Activated gamma-delta T cell treated with anti-CD3 and anti-CD28 coated beads, Interleukin-2, amount 50 U/mL, for 16 hours (primary cell): ENCODE data around the gene FLRT1.

Experiments used
- DNase-seq: peaks from one replicate; pipeline ENCODE4 v3.0.0-alpha.2; 2020; ENCODE audit warnings: low read depth

The FLRT1 gene, protein sequence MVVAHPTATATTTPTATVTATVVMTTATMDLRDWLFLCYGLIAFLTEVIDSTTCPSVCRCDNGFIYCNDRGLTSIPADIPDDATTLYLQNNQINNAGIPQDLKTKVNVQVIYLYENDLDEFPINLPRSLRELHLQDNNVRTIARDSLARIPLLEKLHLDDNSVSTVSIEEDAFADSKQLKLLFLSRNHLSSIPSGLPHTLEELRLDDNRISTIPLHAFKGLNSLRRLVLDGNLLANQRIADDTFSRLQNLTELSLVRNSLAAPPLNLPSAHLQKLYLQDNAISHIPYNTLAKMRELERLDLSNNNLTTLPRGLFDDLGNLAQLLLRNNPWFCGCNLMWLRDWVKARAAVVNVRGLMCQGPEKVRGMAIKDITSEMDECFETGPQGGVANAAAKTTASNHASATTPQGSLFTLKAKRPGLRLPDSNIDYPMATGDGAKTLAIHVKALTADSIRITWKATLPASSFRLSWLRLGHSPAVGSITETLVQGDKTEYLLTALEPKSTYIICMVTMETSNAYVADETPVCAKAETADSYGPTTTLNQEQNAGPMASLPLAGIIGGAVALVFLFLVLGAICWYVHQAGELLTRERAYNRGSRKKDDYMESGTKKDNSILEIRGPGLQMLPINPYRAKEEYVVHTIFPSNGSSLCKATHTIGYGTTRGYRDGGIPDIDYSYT

DNA sequence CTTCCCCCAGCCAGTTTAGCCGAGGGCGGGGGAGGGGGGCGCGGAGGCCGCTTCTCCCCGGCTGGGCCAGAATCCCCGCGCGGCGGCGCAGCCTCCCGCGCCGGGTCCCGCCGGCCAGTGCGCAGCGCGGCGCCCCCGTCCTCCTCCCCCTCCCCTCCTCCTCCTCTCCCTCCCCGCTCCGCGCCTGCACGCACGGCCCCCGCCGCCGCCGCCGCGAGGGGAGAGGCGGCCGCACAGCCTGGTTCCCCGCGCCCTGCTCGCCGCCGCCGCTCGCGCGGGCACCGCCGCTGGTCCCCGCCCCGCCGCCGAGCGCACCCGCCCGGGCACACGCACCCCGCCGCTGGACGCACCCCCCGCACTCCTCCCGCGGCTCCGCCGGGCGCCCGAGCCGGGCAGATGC is at the start of gene FLRT1:
Gene FLRT1, plus strand, starts transcription at position 356 of the 400 bp plus-strand sequence. CDS start 80,337 bp downstream, outside the sequence.
- no peak for DNase-seq

DNA sequence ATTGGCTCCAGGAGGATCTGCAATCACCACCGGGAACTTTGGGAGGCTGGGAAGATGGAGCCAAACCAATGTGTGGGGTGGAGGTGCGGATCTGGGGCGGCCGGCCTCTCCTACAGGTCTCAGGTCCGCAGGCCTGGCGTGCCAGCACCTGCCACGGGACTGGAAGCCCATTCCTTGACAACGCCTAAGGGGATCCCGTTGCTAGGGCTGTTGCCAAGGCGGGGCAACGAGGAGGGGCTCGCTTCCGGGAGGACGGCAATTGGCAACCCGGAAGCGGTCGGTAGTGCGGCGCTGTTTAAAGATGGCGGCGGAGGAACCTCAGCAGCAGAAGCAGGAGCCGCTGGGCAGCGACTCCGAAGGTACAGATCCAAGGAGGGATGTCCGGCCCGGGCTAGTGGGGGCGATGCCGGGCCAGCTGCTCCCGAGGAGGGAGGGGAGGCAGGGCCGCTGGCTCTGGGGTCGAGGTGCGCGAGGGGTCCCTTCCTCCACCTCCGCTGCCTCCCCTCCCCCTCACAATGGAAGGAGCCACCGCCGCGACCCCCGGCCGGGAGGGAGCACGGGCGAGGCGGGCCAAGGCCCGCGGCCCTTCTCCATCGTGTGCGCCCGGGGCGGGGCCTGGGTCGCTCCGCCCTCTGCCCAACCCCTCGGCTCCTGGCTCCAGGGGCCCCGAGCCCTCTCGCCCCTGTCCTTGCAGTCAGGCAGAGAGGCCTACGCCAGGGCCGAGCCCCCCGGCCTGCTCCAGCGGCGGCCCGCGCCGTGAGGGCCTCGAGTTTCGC is 49.4 kb upstream of the FLRT1 start, which contains the start of gene OTUB1:
Gene OTUB1, plus strand, starts transcription at position 283 of the 776 bp plus-strand sequence. Its CDS starts 19 bp downstream, at position 302.
- peak; percentile 79 for DNase-seq

DNA sequence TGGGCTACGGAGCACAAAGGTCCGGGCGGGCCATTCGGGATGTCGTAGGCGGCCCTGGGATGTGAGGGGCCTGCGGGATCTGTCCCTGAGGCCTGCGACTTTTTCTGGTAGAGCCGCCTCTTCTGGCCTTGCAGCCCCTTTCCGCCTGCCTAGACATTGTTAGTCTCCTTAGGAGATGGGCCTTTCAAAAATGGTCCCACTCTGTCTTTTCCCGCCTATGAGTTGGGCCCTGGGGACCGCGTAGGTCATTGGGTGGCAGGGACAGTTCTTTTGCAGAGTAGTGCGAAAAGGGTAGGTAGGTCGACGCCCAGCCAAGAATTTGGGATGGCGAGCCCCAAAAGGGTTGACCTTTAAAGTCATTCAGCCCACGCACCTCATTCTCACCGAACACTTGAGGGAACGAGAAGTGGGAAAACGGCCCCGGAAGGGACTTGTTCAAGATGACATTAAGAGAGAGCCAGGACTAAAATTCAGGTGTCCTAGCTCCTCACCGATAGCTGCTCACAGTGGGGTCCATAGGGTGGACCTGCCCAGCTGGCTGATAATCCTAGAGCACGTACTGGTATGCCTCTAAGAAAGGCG is 48.7 kb upstream of the FLRT1 start:
- no peak for DNase-seq

DNA sequence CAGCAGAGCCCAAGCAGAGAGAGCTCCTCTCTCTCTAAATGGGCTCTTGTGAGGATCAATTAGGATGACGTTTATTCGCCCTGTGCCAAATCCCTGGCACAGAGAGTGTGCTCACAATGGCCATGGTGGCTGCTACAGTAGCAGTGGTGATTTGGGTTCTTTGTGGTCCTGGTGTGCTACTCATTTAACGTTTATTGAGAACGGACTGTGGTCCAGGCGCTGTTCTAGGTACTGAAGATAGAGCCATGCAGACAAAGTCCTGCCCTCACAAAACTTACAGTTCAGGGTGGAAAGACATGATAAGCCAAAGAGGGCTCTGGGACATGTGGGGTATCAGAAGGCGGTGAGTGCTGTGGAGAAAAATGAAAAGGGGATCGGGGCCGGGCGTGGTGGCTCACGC is 44.2 kb upstream of the FLRT1 start:
- no peak for DNase-seq

DNA sequence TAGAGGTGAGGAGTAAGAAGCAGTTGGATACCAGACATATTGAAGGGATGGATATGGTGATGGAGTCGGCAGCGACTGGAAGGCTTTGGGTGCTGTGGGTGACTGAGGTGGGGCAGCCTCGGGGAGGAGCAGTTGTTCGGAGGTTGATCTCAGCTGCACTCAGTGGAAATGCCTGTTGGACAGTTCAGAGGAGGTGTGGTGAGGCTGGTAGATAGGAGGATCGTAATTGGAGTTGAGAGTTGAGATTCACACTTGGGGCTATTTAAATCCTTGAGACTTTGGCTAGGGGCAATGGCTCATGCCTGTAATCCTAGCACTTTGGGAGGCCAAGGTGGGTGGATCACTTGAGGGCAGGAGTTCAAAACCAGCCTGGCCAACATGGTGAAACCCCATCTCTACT is 42.6 kb upstream of the FLRT1 start:
- DNase-seq: no peak

DNA sequence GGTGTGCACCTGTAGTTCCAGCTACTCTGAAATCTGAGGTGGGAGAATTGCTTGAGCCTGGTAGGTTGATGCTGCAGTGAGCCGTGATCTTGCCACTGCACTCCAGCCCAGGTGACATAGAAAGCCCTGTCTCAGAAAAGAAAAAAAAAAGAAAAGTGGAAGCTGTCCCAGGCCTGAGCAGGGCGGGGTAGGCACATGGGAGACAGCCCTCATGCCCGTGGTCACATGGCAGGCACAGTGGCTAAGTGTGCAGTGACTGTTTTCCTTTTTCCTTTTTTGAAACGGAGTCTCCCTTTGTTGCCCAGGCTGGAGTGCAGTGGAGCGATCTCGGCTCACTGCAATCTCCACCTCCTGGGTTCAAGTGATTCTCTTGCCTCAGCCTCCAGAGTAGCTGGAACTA is 41.7 kb upstream of the FLRT1 start:
- no peak for DNase-seq

DNA sequence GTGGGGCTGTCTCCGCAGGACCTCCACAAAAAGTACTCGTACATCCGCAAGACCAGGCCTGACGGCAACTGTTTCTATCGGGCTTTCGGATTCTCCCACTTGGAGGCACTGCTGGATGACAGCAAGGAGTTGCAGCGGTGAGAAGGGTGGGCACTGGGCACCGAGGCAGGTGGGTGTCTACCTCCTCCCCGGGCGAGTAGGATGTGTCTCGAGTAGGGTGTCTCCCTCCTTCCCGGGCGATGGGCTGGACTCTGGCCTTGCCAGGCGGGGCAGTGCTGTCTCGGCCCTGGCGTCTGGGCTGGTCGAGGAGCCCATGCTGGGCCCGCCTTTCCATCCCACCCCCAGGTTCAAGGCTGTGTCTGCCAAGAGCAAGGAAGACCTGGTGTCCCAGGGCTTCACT is 39.2 kb upstream of the FLRT1 start:
- DNase-seq: no peak

DNA sequence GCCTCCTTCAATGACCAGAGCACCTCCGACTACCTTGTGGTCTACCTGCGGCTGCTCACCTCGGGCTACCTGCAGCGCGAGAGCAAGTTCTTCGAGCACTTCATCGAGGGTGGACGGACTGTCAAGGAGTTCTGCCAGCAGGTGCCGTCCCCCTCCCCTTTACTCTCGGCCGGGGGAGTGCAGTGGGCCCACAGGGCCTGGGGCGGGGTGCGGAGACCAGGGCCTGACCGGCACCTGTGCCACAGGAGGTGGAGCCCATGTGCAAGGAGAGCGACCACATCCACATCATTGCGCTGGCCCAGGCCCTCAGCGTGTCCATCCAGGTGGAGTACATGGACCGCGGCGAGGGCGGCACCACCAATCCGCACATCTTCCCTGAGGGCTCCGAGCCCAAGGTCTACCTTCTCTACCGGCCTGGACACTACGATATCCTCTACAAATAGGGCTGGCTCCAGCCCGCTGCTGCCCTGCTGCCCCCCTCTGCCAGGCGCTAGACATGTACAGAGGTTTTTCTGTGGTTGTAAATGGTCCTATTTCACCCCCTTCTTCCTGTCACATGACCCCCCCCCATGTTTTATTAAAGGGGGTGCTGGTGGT is 38.5 kb upstream of the FLRT1 start:
- DNase-seq: no peak

DNA sequence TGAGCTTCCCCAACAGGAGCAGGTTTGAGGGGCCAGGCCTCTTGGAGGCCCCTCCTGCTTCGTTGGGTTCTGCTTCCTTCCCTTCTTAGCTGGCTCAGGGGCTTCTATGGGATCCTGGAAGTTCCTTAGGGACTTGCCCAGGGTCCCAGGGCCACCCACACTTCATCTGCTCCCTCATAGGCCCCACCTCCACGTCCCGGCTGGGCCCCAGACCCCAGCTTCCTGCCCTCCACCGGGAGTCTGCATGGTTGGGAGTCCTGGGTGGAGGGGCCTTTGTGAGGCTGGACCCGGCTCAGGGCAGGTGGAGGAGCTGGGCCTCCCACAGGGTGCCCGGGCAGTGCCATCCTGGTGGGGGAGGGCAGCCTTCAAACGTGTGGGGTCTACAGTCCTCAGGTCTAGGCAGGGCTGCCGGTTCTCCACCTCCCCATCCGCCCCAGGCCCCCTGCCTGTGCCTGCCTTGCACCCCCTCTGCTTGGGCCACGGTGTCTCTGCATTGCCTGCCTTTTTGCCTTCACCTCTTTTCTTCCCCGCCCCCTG is 37.9 kb upstream of the FLRT1 start:
- DNase-seq: no peak

DNA sequence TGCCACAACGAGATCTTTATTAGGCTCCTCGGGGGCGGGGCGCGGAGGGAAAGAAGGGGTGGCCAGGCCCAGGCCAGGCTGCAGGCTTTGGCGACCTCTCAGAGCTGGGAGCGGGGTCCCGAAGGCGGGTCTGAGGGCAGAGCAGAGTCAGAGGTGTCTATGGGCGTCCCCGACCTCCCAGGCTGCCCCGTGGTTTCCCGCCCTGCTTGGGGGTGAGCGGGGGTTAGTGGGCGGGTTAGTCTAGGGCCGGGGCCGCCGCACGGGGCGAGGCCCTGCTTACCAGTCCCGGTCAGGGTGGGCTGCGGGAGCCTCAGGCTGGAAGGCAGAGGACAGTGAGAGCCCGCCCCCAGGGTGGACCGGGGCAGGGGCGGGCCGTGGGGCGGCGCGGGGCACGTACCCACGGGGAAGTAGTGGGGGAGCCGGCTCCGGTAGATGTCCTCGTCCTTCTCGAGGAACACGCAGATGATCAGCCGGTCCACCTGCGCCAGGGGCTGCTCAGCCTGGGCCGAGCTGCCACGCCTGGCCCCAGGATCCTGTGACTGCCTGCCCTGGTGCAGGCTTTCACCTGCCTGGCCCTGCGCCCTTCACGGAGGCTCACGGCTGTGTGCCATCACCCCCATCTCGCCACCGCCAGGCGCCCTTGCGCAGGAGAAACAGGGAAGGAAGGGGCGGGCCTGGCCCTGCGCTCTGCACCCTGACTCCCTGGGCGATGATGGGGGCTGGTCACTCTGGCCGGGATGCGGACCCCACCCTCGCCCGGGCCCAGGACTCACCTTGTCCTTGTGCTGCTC is 37.0 kb upstream of the FLRT1 start:
- no peak for DNase-seq

DNA sequence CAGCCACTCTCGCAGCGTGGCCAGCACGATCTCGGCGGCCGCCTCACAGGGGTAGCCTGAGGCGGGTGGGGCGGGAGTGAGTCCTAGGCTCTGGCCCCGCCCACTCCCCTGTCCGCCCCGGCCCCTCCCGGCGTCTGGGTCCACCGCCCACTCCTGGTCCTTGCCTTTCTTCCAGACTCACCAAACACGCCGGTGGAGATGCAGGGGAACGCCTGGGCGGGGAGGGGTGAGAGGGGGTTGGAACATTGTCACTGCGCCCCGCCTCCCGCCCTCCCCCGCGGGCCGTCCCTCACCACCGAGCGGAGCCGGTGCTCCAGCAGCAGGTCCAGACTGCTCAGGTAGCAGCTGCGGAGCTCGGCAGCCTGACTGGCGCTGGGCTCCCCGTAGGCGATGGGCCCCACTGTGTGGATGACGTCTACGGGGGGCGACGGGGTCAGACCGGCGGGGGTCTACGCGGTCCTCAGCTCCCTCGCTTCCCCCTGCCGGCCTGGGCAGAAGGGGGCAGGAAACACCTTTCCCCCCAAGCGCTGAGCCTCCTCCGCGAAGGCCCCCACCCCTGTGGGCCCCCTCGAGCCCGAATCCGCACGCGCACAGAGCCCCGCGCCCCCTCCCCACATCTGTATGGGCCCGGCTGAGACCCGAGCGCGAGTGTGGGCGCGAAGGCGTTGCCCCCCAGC is 36.2 kb upstream of the FLRT1 start:
- DNase-seq: peak; percentile 42

DNA sequence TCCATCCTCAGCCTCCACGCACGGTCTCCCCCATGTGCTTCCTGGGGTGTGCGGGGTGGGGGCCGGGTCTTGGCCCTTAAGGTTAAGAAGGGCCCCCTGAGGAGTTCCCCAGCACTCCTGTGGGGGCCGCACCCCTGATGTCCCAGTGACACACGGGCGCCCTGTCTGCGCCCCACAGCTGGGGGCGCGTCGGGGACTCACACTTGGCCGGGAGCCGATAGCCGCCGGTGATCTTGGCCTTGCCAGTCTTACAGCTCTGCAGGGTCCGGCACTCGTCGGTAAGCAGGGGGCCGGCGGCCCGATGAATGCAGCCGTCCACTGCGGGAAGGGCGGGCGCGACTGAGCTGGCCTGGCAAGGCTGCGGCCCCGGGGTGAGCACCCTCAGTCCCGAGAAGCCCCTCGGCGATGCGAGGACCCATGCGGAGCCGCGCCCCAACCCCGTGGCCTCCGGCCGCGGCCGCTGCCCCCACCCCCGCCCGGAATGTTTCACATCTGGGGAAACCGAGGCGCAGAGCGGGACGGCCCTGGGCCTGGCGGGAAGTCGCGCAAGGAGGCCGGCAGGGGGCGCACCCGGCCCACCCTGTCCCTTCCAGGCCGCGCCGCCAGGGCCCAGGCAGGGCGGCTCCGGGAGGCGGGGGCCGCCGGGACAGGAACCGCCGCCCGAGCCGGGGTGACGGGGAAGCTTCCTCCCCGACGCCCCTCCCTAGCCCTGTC is 35.5 kb upstream of the FLRT1 start:
- DNase-seq: peak; percentile 56

DNA sequence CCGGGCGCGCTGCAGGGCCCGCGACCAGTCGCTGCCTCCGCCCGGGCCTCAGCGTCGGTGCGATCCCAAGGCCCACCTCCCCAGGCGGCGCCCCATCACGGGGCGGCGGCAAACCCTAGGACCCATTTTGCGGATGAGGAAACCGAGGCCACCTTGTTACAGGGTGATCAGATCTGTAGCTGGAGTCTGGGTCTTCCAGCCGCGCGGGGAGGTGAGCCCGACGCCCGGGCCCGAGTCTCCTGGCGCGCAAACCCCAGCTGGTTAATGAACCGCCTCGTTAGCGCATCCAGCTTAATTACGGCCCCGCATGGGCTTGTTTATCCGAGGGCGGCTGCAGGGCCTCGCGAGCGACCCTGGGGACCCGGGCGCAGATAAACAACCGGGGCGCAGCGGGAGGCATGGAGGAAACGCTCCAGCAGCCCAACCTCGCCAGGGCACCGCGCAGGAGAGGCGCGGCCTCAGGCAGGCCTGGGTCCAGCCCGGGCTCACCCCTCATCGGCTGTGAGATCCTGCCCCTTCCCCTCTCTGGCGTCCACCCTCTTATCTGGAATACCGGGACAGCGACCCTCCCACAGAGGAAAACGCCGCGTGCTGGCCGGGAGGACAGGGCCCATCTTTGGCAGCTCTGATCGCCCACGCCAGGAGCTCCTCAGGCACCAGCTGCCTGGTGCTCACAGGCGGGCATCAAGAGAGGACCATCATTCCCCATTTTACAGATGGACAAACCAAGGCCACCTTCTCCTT is 34.8 kb upstream of the FLRT1 start:
- no peak for DNase-seq

DNA sequence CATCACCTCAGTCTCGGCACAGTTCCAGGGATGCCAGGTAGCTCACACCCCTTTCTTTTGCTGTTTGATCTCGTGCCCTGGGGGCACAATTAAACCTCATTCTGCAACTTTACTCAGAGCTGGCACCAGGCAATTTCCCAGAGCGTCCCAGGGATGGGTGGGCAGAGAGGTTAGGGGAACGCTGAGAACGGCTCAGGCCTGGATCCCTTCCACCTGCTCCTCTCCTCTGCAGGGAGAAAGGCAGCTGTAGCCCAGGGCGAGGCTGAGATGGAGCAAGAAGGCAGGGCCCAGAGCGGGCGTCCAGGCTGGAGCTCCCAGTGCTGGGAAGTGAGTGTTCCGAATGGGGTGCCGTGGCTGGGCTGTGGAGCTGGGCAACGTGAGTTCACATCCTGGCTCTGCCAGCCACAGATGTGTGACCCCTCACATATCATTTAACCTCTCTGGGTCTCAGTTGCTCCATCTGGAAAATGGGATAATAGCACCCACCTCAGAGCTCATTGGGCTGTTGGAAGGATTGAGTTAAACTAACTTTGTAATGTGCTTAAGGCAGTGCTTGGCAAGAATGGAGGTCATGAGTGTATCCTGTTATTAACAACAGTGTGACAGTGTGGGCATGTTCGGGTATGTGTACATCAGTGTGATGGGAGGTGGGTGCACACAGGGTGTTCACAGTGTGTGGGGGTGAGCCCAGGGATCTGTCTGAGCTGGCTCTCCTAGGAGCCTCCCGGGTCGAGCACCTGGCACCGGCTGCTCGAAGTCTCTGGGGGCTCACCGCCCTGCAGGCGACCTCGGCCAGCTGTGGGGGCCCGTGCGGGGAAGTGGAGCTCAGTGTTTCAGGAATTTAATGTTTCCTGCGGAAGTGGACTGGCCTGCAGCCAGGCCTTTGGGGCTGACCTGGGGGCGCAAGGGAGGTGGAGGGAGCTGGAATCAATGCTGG is 34.0 kb upstream of the FLRT1 start:
- DNase-seq: no peak

DNA sequence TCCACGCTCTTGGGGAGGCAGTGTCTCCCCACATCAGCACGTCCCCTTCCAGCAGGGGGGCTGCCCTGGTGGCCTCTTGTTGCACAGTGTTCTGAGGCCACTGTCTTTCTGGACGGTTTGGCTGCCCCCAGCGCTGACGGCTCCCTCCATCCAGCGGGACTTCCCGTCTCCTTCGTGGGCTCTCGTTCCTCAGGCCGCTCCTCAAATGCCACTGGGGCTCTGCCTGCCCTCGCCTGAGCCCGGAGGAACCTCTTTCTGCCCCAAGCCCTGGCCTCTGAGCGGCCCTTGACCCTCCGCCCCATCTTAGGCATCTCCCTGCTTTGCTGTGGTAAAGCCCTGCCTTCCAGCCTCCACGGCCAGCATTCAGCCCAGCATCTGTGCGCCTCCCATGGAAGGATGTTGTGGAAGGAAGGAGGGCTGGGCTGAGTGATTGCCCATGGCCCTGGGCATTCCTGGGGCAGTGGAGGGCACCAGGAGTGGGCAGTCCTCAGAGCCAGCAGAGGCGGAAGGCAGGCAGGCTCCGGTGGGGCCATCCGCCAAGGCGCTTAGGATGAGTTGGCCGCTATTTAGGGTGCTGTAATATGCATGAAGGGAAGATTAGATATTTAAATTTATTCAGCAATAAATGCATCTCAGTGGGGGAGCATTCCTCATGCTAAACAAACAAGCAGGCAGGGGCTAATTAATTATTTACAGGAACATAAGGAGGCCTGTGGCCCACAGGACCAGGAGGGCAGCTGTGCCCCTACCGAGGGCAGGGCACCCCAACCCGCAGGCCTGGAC is 31.7 kb upstream of the FLRT1 start:
- DNase-seq: no peak

DNA sequence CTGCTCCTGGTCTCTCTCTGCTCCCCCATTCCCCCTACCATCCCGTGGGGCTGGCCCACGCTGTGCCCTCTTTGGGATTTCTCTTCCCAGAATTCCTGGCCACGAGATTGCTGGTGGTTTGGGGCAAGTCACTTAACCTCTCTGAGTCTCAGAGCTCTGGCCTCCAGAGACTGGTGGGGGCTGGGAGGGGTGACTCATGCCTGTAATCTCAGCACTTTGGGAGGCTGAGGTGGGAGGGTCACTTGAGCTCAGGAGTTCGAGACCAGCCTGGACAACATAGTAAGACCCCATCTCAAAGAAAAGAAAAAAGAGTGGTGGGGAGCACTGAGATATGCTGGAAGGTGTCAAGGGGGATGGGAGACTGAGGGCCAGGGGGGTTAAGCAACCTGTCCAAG is 31.1 kb upstream of the FLRT1 start:
- DNase-seq: no peak

DNA sequence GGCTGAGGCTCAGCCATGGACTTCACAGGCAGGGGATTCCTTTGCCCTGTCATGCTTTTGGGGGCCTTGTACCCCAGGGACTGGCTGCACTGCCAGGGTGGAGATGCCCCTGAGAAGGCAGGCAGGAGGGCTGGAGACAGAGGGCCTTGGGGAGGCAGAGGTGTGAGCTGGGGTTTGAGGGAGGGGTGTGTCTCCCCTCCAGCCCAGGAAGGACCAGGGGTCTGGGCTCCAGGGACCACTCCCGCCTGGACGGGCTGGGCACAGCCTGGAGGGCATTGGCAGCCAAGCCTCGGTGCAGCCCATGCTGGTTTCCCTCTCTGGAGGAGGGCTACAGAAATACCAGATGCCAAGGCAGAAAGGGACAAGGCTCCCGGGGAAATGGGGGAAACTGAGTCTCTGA is 30.0 kb upstream of the FLRT1 start:
- no peak for DNase-seq
